Nephron progenitor cell (in vitro differentiated cells): ENCODE results near the gene GALNT2.

Source experiments
- DNase-seq: peaks from one replicate; pipeline ENCODE4 v3.0.0; 2021
- H3K27ac Mint-ChIP-seq: 2 replicates; pipeline ENCODE4 v1.8.0; 2021; ENCODE audit warnings: mild to moderate bottlenecking, moderate library complexity, mixed read lengths
- H3K27me3 Mint-ChIP-seq: 2 replicates; pipeline ENCODE4 v1.8.0; 2021; ENCODE audit warnings: mild to moderate bottlenecking, low read depth, mixed read lengths; ENCODE audit not compliant: poor library complexity
- H3K36me3 Mint-ChIP-seq: 2 replicates; pipeline ENCODE4 v1.8.0; 2021; ENCODE audit warnings: low read depth, mixed read lengths
- H3K4me1 Mint-ChIP-seq: 2 replicates; pipeline ENCODE4 v1.8.0; 2021; ENCODE audit warnings: mixed read lengths
- H3K4me3 Mint-ChIP-seq: 2 replicates; pipeline ENCODE4 v1.8.0; 2021; ENCODE audit warnings: mild to moderate bottlenecking, moderate library complexity, mixed read lengths
- H3K9me3 Mint-ChIP-seq: 2 replicates; pipeline ENCODE4 v1.8.0; 2021; ENCODE audit warnings: mild to moderate bottlenecking, moderate library complexity, mixed read lengths
- CTCF ChIP-seq: fragments of 200-600 bp; sonication (generic); IDR thresholded peaks from 2 replicates; pipeline ENCODE4 v1.5.0; 2021; ENCODE audit warnings: antibody characterized with exemption

The GALNT2 gene

GRCh38 chr1:230264342-230264741 lies 197.3 kb downstream of the GALNT2 start:
- peaks cover 3% of the 10 kb centered on the region for H3K9me3 Mint-ChIP-seq
- no peak for DNase-seq
- H3K4me3 Mint-ChIP-seq = no peak overlapping the region
- peaks cover 3% of the 10 kb centered on the region for H3K27me3 Mint-ChIP-seq
- peaks cover 36% of the 10 kb centered on the region for H3K36me3 Mint-ChIP-seq
- H3K4me1 Mint-ChIP-seq = peaks cover 31% of the 10 kb centered on the region
- no peak overlapping the region for H3K27ac Mint-ChIP-seq
- TF ChIP-seq CTCF = no peak

- Mint-ChIP-seq H3K27ac (no peak overlapping the region), H3K4me3 (no peak overlapping the region), H3K9me3 (no peaks in the 10 kb centered on the region), H3K36me3 (peaks cover 30% of the 10 kb centered on the region), H3K4me1 (peaks cover 33% of the 10 kb centered on the region), H3K27me3 (no peaks in the 10 kb centered on the region)
- DNase-seq = no peak
- TF ChIP-seq CTCF = no peak
Measured at GRCh38 chr1:230265200-230266115, 198.4 kb downstream of the GALNT2 start.

- Mint-ChIP-seq H3K9me3 (no peaks in the 10 kb centered on the region), H3K36me3 (peaks cover 35% of the 10 kb centered on the region), H3K4me1 (peaks cover 43% of the 10 kb centered on the region), H3K4me3 (no peak overlapping the region), H3K27ac (no peak overlapping the region), H3K27me3 (no peaks in the 10 kb centered on the region)
- no peak for DNase-seq
- TF ChIP-seq CTCF = no peak
Measured at GRCh38 chr1:230266456-230266855, 199.4 kb downstream of the GALNT2 start.

- Mint-ChIP-seq H3K36me3 (peaks cover 35% of the 10 kb centered on the region), H3K27ac (no peak overlapping the region), H3K4me1 (peaks cover 38% of the 10 kb centered on the region), H3K4me3 (no peak overlapping the region), H3K9me3 (no peaks in the 10 kb centered on the region), H3K27me3 (no peaks in the 10 kb centered on the region)
- no peak for DNase-seq
- TF ChIP-seq CTCF = no peak
Measured at GRCh38 chr1:230267338-230268065, 200.5 kb downstream of the GALNT2 start.

- peaks cover 32% of the 10 kb centered on the region for H3K36me3 Mint-ChIP-seq
- no peaks in the 10 kb centered on the region for H3K9me3 Mint-ChIP-seq
- no peaks in the 10 kb centered on the region for H3K27me3 Mint-ChIP-seq
- no peak overlapping the region for H3K27ac Mint-ChIP-seq
- peak; percentile 36 for DNase-seq
- H3K4me3 Mint-ChIP-seq = no peak overlapping the region
- H3K4me1 Mint-ChIP-seq = peaks cover 38% of the 10 kb centered on the region
- TF ChIP-seq CTCF = peak; percentile 55
Measured at GRCh38 chr1:230268371-230269170, 201.5 kb downstream of the GALNT2 start.
